ACHN (cell line): ENCODE data around the gene TBCD.
"Not testable (repeated sequence)": the region's sequence is repeated elsewhere in the genome, so short reads cannot be mapped to it uniquely, and the experiment has no call there.

ENCODE experiments used
- DNase-seq: peaks from one replicate; pipeline ENCODE4 v3.0.0-alpha.2; 2015
- in situ Hi-C: cut with HindIII; loops from 2 replicates; pipeline ENCODE4 v1.10.0; 2017; ENCODE audit warnings: low sequenced_read_pairs, low pct_ligation_motif_present, low pct_unique_long_range_greater_than_20kb

Gene TBCD

GRCh38 chr17:82976982-82977488 is 225.2 kb downstream of the TBCD start:
- in situ Hi-C loops, result no loop called here
- no peak for DNase-seq

DNA sequence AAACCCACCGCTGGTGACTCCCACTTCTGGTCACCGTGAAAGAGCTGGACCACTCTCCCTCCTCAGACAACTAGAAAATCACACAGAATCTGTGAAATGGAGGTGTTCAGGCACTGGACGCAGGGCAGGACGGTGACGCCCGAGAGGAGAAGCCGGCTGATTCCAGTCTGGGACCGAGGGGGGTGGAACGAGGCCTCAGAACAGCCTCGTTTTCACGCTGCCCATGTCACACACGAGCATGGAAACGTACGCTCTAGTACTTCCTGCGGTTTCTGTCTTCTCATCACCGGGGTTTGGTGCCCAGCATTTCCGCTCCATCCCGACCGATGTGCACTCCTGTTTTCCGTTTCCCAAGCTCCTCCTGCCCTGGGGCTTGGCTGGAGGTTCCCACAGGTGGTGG is 225.7 kb downstream of the TBCD start:
- in situ Hi-C loops, result no loop called here
- DNase-seq, result no peak

- in situ Hi-C loops, result no loop called here
Observed at GRCh38 chr17:82978765-82979349, 227.0 kb downstream of the TBCD start.

DNA sequence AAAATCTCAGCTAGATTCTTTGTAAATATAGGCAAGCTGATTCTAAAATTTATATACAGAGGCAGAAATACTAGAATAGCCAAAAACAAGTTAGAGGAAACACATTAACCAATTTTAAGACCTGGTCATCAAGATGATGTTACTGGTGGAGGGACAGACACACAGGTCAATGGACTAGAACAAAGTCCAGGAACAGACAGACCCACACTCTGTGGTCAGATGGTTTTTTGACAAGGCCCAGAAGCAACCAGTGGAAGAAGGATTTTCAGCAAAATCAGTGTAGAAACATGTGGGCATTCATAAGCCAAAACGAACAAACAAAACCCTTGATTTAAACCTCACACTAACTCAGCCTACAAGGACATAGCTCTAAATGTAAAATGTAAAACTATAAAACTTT is 227.9 kb downstream of the TBCD start:
- no peak for DNase-seq
- in situ Hi-C loops, result no loop called here

More at GRCh38 chr17:82978765-82979349, 227.0 kb downstream of the TBCD start:
- no peak for DNase-seq

DNA sequence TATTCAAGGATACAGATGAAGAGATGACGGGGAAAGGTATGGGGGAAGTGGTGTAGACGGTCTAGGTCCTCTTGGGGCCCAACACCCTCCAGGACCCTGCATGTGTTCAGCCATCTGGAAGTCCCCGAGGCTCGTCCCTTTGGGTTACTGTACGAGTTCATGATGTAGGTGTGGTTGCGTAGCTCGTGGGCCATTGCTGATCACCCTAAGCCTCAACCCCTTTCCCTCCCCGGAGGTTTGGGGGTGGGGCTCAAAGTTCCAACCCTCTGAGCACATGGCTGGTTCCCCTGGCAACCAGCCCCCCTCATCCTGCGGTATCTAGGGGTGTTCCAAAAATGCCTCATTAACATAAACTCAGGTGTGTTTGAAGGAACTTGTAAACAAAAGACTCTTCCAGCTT is 228.8 kb downstream of the TBCD start:
- in situ Hi-C loops, result no loop called here
- no peak for DNase-seq

DNA sequence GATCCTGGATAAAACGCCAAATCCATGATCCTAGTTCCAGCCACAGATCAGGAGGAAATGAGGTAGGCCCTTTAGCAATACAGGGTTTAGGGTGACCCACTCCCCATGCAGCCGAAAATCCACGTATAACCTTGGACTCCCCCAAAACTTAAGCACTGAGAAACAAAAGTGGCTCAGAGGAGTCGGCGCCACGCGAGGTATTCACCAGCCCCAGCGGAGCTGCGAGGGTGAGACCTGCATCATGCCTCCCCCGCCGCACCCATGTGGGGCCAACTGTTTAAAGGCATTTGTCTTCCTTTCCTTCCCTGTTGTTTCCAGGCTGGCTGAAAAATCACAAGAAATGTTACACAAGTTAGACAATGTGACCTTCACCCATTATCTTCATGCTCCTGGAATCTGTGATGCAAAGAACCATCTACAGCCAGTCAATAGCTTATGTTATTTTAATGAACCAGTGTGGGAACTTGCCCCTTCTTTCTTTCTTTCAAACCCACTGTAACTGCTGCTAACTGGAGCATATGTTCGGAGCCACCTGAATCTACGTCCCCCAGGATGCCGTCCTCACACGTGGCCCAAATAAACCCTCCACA is 229.4 kb downstream of the TBCD start:
- no peak for DNase-seq
- in situ Hi-C loops, result no loop called here

- no peak for DNase-seq
- in situ Hi-C loops, result no loop called here
Observed at GRCh38 chr17:82983510-82984248, 231.8 kb downstream of the TBCD start.

DNA sequence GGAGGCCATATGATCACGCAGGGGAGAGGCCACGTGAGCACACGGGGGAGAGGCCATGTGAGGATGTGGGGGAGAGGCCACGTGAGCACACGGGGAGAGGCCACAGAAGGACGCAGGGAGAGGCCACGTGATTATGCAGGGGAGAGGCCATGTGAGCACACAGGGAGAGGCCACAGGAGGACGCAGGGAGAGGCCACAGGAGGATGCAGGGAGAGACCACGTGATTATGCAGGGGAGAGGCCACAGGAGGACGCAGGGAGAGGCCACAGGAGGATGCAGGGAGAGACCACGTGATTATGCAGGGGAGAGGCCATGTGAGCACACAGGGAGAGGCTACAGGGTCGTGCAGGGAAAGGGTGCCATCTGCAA is 232.4 kb downstream of the TBCD start:
- in situ Hi-C loops, DNase-seq: not testable (repeated sequence)

DNA sequence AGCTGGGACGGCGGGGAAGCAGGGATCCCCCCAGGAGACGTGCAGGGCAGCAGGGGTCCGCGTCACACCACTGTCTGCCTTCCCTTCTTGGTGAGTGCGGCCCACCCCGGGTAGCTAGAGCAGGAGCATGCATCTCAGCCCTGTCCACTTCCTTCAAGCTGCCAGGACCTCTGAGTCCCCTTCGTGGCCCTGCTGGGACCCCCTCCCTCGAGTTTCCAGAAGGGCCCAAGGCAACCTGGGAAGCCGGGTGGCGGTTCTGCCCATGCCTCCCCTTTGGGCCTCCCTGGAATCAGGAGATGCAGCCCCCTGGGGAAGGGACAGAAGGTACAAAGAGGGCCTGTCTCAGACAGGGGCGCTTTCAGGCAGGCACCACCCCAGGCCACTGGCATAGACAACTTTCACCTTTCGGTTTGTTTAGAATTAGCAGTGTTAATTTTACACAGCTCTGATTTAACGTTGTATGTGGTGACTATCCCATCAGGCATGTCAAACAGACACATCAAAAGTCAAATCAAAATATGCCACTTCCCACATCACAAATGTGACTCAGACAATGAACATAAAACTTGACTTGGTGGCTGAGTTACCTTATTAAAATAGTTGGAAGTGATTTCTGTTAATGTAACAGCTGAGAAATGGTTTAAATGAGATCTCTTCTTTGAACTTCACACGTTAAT is 233.0 kb downstream of the TBCD start:
- DNase-seq, result no peak
- in situ Hi-C loops, result no loop called here

- in situ Hi-C loops, result no loop called here
- no peak for DNase-seq
Observed at GRCh38 chr17:82985428-82985805, 233.6 kb downstream of the TBCD start.

DNA sequence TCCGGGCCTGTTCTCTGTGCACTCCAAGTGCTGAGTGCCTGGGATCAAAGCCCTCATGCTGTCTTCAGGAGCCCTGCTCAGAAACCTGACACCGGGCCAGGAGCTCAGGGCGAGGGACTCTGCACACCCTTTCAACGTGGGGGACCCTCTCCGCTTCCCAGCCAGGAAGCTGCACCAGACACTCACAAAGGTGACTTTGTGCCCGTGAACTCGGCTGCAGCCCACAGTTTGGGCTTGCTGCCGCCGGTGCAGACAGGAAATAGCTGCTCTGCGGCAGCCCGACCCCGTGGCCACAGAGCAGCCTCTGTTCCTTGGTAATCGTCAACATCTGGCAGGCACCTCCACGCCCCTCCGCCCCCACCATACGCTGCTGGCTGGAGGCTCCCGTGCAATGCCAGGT is 234.1 kb downstream of the TBCD start:
- in situ Hi-C loops, result no loop called here
- no peak for DNase-seq

DNA sequence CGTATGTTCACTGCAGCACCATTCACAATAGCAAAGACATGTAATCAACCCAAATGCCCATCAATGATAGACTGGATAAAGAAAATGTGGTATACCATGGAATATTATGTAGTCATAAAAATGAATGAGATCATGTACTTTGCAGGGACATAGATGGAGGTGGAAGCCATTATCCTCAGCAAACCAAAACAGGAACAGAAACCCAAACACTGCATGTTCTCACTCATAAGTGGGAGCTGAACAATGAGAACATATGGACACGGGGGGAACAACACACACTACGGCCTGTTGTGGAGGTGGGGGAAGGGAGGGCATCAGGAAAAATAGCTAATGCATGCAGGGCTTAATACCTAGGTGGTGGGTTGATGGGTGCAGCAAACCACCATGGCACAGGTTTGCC is 237.2 kb downstream of the TBCD start:
- DNase-seq, in situ Hi-C loops: not testable (repeated sequence)

DNA sequence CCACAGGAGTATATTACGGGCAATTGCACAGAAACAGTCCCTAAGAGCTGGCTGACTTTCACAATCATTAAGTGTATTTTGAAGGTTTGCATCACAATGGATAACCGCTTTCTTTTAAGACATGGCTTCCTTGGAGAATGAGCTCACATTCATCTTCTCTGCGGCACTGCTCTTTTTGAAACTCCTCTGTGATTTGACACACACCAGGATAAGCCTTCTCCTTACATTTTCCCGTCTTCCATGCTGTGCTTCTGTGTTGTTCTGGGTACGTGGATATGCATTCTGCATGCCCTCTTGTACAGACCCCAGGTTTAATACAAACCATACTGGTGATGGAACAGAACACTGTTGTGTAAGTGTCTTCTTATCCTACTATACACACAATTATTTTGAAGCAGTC is 238.0 kb downstream of the TBCD start:
- in situ Hi-C loops, result no loop called here

DNA sequence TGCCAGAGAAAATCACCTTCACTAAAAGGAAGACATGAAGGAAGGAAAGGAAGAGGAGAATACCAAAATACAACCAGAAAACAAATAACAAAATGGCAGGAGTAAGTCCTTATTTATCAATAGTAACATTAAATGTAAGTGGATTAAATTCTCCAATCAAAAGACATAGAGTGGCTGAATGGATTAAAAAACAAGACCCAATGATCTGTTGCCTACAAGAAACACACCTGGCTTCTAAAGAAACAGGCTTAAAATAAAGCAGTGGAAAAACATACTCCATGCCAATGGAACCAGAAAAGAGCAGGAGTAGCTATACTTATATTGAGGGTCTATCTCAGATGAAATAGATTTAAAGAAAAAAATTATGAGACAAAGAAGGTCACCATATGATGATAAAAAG is 241.1 kb downstream of the TBCD start:
- no peak for DNase-seq
- in situ Hi-C loops, result no loop called here

More for the DNA sequence above, 238.0 kb downstream of the TBCD start:
- DNase-seq, result no peak
